Bronchial epithelial cell (primary cell): ENCODE data around the gene TMEM175. TPM values are rescaled to one million over a fixed set of nuclear protein-coding genes. Genes with fewer than 3 reads are reported as not detected.

Source experiments
- DNase-seq: peaks from one replicate; pipeline ENCODE4 v3.0.0-alpha.2; 2010; ENCODE audit warnings: low read depth
- FAIRE-seq: peaks from 2 replicates; lab custom pipeline; 2011; peaks lifted over from hg19 to GRCh38; lab: Jason Lieb, UNC
- H3K27me3 ChIP-seq: 2 replicates; pipeline ENCODE4 v1.5.1; 2011; ENCODE audit warnings: low read length; ENCODE audit not compliant: control insufficient read depth, insufficient read depth
- H3K36me3 ChIP-seq: 2 replicates; pipeline ENCODE4 v1.5.1; 2011; ENCODE audit warnings: low read length; ENCODE audit not compliant: control insufficient read depth, insufficient read depth
- H3K4me3 ChIP-seq: 2 replicates; pipeline ENCODE4 v1.5.1; 2011; ENCODE audit warnings: mild to moderate bottlenecking, low read depth, low read length, control low read depth
- total RNA-seq: library from RNA; depleted of rRNA; stranded (reverse); fragments of >200 nt; gene quantifications from 2 replicates; pipeline ENCODE4 v1.2.1, GENCODE V29; 2014
- TF ChIP-seq, protein P1 (sequence below): IDR thresholded peaks from 2 replicates; pipeline ENCODE4 v1.5.1; 2011; ENCODE audit warnings: mild to moderate bottlenecking, moderate library complexity, low read length, control low read depth, inconsistent platforms; ENCODE audit not compliant: insufficient read depth, severe bottlenecking

The TMEM175 gene
- total RNA-seq, 1 donor from 2014 or later = 3.4 TPM

- DNase-seq = no peak
- no peak for FAIRE-seq
- no peaks in the 10 kb centered on the region for H3K27me3 ChIP-seq
- TF ChIP-seq, protein P1, sequence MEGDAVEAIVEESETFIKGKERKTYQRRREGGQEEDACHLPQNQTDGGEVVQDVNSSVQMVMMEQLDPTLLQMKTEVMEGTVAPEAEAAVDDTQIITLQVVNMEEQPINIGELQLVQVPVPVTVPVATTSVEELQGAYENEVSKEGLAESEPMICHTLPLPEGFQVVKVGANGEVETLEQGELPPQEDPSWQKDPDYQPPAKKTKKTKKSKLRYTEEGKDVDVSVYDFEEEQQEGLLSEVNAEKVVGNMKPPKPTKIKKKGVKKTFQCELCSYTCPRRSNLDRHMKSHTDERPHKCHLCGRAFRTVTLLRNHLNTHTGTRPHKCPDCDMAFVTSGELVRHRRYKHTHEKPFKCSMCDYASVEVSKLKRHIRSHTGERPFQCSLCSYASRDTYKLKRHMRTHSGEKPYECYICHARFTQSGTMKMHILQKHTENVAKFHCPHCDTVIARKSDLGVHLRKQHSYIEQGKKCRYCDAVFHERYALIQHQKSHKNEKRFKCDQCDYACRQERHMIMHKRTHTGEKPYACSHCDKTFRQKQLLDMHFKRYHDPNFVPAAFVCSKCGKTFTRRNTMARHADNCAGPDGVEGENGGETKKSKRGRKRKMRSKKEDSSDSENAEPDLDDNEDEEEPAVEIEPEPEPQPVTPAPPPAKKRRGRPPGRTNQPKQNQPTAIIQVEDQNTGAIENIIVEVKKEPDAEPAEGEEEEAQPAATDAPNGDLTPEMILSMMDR = no peak
- H3K4me3 ChIP-seq = no peak overlapping the region
- no peaks in the 10 kb centered on the region for H3K36me3 ChIP-seq
These were observed 13.2 kb downstream of the TMEM175 start for GRCh38 chr4:945274-946102.

DNA sequence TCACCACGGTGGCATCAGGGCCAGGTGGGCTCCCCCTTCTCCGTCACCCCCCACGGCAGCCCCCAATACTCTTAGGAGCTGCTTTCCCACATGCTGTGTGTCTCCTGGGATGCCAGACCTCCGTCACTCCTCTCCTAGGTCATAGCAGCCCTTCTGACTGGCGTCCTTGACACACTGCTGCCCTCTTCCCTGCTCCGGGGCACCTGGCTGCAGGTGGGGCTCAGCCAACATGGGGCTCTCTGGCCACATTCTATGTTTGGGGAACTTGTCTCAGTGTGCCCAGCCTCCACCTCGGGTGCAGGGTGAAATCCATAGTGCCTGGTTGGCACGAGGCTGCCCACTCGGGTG is 13.8 kb downstream of the TMEM175 start:
- DNase-seq = no peak
- Histone ChIP-seq H3K4me3 (no peak overlapping the region), H3K27me3 (no peaks in the 10 kb centered on the region), H3K36me3 (no peaks in the 10 kb centered on the region)
- FAIRE-seq = no peak
- TF ChIP-seq, protein P1 = no peak

DNA sequence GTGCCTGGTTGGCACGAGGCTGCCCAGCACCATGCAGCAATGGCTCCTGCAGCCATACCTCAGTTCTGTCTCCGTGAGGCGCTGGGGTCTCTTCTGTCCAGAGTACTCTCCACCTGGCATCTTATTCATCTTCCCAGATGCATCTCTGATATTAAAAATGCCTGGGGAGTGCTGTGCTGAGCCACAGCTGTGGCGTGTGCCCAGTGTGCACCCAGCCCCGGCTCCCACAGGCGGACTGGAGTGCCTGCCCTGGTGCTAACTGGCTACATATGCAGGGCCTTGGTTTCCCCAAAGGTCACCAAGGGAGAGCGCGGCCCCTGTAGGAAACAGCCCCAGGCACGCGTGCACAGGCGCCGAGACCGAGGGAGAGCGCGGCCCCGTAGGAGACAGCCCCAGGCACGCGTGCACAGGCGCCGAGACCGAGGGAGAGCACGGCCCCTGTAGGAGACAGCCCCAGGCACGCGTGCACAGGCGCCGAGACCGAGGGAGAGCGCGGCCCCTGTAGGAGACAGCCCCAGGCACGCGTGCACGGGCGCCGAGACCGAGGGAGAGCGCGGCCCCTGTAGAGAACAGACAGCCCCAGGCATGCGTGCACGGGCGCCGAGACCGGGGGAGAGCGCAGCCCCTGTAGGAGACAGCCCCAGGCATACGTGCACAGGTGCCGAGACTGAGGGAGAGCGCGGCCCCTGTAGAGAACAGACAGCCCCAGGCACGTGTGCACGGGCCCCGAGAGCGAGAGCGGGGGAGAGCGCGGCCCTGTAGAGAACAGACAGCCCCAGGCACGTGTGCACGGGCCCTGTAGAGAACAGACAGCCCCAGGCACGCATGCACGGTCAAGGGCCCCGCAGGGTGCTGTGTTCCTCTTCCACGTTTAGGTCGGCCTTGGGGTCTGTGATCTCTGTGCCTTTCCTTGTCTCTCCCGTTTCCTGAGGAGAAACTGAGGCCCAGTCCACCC is 14.5 kb downstream of the TMEM175 start:
- Histone ChIP-seq H3K36me3 (no peaks in the 10 kb centered on the region), H3K4me3 (no peak overlapping the region), H3K27me3 (no peaks in the 10 kb centered on the region)
- FAIRE-seq (no peak), DNase-seq (no peak)
- TF ChIP-seq, protein P1 = no peak

DNA sequence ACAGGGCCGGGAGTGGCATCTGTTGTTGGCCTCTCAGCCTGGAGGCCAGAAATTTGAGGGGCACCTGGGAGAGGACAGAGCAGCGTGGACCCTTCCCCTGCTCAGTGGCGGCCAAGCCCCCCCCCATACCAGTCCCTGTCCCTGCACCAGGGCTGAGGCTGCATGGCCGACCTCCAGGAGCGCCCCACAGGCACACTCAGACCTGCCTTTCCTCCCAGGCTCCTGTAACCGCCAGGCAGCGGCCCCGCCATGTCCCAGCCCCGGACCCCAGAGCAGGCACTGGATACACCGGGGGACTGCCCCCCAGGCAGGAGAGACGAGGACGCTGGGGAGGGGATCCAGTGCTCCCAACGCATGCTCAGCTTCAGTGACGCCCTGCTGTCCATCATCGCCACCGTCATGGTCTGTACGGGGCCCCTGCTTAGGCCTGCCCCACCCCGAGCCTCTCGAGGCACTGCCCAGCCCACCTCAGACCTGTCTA is 15.3 kb downstream of the TMEM175 start:
- FAIRE-seq = no peak
- TF ChIP-seq, protein P1 = no peak
- Histone ChIP-seq H3K27me3 (no peaks in the 10 kb centered on the region), H3K36me3 (no peaks in the 10 kb centered on the region), H3K4me3 (no peak overlapping the region)
- DNase-seq = no peak

DNA sequence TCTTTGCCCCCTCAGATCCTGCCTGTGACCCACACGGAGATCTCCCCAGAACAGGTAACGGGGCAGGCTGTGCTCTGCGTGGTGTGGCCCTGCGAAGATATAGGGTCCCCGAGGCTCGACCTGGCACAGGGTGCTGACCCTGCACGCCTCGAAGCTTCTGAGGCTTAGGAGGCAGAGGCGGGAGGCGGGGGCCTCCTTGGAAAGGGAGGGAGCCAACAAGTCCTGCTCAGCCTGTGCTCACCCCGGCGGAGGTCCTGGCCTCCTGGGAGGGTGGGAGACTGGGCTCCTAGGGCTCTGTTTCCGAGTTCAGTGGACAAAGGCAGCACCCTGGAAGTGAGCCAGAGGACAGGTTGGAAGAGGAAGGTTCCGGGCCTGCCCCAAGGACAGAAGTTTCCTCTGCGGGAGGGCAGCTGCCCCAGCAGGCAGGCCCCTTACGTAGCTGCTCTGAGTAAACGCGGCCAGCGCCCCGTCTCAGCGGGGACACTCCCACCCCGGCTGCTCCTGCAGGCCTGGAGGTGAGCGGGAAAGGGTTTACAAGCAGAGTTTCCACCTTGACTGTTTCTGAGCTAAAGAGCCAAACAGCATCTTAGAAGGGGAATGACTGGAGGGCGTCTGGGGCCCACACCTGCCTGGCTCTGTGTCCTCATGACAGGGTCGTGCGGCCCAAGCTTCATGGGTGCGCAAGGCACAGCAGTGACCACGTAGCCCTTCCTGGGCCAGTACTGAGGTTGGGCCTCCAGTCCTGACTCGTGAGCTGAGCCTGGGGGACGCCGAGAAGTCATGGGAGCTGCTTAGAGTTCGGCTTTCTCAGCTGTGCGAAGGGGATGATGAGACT is 16.1 kb downstream of the TMEM175 start:
- no peaks in the 10 kb centered on the region for H3K27me3 ChIP-seq
- TF ChIP-seq, protein P1 = no peak
- H3K36me3 ChIP-seq = no peaks in the 10 kb centered on the region
- no peak overlapping the region for H3K4me3 ChIP-seq
- FAIRE-seq (no peak), DNase-seq (no peak)
